GM19324 (cell line): ENCODE results near the gene ACR.
"Not testable (repeated sequence)": the region's sequence is repeated elsewhere in the genome, so short reads cannot be mapped to it uniquely, and the experiment has no call there.

Source experiments
- ATAC-seq: cut with Tn5 transposase; IDR thresholded peaks from one replicate; pipeline ENCODE4 v1.9.1; 2021; ENCODE audit warnings: mild to moderate bottlenecking, moderate library complexity; ENCODE audit not compliant: unreplicated experiment, low FRiP score

The ACR gene

DNA sequence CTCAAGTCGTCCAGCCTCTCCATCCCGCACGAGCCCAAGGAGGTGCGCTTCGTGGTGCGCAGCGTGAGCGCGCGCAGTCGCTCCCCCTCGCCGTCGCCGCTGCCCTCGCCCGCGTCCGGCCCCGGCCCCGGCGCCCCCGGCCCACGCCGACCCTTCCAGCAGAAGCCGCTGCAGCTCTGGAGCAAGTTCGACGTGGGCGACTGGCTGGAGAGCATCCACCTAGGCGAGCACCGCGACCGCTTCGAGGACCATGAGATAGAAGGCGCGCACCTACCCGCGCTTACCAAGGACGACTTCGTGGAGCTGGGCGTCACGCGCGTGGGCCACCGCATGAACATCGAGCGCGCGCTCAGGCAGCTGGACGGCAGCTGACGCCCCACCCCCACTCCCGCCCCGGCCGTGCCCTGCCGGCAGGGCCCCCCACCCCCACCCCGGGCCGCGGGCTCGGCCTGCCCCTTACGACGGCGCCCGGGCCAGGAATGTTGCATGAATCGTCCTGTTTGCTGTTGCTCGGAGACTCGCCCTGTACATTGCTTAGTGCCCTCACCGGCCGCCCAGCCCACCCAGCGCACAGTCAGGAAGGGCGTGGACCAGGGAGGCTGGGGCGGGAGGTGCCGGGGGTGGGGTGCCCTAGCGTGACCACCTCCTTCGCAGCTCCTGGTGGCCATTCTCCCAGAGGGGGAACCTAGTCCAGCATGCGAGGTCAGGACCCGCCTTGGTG, 6.9 kb upstream of the ACR start:
- no peak for ATAC-seq

DNA sequence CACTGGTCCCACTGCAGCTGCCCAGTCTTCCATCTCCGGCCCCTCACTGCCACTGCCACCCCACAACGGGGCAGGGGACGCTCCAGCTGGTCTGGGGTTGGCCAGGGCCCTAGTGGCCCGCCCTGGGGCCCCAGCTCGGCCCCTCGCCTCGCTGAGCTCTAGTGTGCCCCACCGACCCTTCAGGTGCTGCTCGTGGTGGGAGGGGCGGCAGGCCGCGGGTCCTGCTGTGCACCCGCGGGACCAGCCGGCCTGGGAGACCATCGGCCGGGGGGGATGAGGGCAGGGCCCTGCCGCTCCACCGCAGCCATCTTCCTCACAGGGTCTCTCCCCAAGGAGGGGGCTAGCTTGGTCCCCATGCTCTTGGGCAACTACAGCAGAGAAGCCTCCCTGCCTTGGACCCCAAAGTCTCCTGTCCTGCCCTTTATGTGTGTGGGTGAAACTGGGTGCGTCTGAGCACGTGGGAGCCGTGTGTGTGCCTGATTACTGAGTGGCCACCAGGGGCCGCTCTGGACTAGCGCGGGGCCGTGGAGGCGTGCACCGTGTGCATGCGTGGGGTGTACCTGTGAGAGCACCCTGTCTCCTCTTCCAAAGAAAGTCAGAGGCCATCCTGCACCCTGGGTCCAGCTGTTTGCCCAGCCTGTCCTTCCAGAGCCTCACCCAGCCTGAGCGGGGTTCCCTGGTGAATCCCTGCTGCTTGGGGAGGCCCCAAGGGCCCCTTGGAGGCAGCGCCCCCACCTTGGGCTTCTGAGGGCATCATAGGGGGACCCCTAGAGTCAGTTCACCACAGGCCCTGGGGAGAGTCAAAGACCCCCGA, 6.0 kb upstream of the ACR start:
- no peak for ATAC-seq

DNA sequence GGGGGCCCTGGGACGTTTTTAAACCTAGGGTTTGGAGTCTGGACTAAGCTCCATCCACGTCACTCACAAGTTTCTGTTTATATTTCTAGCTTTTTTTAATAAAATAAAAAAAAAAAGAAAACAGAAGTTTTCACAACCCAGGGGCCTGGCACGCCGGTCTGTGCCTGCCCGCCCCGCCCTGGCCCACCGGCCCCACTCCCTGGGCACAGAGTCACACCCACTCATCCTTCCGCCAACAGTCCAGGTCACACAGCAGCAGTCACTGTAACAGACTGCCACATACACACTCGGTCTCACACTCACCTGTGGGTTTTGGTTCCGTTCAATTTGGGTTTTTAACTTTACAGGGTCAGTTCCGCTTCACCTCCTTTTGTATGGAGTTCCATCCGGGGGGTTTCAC, 5.3 kb upstream of the ACR start:
- ATAC-seq, result no peak

DNA sequence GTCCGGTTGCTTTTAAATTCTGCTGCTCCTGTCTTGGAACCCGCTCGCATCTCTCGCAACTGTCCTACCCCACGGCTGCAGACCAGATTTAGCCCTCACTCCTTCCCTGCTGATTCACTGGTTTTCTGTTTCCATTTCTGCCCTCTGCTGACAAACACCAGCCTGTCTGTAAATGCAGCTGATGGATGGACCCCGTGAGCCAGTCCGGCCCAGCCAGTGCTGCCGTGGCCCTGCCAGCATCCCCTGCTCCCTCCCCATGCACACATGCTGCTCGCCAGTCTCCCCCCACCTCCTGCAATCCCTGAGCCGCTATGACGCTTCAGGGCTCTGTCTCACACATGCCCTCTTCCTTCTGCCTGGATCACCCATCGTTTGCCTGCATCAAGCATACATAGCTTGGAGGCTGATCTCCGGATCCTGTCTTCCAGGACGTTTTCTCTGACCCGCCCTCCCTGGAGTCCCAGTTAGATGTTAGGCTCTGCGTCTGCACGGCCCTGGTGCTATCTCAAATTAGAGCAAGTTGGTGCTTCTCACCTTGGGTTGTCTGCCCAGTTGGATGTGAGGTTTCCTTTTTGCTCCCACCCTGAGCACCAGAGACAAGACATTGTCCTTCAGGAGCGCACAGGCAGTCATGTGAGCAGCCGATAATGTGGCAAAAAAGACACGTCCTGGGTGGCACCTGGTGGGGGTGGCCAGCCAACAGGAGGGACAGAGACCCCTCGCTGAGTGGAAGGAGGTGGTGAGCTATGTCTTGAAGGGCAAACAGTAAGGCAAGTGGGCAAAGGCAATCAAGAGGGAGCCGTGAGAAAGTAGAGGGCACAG, 4.3 kb upstream of the ACR start:
- no peak for ATAC-seq

DNA sequence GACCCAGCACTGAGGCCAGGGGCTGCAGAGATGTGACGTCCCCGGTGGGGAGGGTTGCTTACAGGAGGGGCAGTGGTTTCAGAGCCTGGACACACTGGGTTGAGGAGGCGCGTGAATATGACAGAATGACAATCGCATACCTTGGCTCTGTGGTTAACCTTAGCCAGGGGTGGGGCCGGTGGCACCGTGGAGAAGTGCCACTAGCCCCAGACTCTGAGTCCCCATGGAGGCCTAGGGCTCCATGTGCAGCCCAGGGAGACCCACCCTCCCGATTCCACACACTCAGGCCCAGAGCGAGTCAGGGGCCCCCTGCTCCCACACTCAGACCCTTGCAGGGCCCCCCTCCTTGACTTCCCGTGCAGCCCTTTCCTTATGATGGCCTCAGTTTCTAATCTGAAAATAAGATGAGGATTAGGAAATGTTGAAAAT, 3.6 kb upstream of the ACR start:
- ATAC-seq, result no peak

GRCh38 chr22:50734986-50735738, 2.8 kb upstream of the ACR start:
- ATAC-seq, result no peak

GRCh38 chr22:50735739-50736030, 2.3 kb upstream of the ACR start:
- ATAC-seq, result no peak

GRCh38 chr22:50738649-50739227, 734 bp downstream of the ACR start:
- no peak for ATAC-seq

- ATAC-seq, result no peak
These were observed 1.3 kb downstream of the ACR start for GRCh38 chr22:50739279-50739691.

DNA sequence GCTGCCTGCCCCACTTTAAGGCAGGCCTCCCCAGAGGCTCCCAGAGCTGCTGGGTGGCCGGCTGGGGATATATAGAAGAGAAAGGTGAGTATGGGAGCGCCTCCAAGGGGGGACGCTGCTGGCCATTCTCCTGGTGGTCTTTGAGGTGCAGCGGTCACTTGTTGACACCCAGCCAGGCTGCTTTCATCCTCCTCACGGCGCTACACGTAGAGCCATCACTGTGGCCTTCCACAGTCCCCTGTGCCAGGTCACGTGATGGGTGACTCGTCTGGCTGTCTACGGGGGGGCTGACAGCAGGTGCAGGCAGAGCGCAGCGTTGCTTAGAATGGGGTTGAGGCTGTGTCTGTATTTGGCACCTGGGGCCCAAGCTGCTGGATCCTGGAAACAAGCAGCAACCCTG, 1.9 kb downstream of the ACR start:
- ATAC-seq, result no peak

DNA sequence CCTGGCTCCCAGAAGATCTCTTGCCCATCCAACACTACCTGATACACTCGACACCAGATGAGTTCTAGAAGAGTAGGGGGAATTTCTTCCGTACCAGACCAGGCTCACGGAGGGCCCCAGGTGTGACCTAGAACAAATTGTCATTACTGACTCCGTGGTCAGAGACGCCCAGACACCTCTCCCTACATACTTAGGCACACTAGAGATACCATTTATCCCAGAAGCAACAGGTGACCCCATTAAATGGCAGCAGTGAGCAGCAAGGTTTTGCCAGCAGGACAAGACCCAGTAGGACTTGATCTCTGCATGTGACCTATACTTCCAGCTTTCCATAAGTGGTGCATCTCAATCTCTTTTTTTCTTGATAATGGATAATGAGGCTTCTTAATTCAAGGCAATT, 2.7 kb downstream of the ACR start:
- not testable (repeated sequence) for ATAC-seq

DNA sequence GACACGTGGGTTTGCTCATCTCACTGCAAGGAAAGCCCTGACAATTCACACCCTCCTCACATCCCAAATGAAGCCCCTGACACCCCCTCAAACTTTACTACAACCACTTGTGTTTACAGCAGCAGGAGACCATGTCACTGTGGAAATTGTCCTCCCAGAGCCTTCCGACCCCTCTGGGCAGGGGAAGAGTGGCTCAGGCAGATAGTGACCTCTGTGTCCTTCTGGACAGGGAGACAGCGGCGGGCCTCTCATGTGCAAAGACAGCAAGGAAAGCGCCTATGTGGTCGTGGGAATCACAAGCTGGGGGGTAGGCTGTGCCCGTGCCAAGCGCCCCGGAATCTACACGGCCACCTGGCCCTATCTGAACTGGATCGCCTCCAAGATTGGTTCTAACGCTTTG, 6.4 kb downstream of the ACR start:
- not testable (repeated sequence) for ATAC-seq

- ATAC-seq, result not testable (repeated sequence)
These were observed 9.5 kb downstream of the ACR start for GRCh38 chr22:50747521-50747920.

GRCh38 chr22:50748630-50749029, 10.6 kb downstream of the ACR start:
- ATAC-seq, result not testable (repeated sequence)

GRCh38 chr22:50749302-50750074, 11.5 kb downstream of the ACR start:
- ATAC-seq, result not testable (repeated sequence)

DNA sequence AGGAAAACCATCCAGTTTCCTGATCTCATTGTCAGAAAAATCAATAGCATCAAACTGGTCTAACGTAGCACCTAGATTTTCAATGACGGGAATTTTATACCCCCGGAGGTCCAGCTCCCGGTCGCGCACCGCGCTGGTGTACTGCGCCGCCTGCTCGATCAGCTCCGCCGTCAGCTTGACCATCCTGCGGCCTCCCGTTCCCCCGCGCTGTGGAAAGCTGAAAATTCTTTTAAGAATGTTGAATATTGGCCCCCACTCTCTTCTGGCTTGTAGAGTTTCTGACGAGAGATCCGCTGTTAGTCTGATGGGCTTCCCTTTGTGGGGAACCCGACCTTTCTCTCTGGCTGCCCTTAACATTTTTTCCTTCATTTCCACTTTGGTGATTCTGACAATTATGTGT, 17.2 kb downstream of the ACR start:
- ATAC-seq, result not testable (repeated sequence)

- not testable (repeated sequence) for ATAC-seq
These were observed 18.4 kb downstream of the ACR start for GRCh38 chr22:50756406-50756805.

- ATAC-seq, result not testable (repeated sequence)
These were observed 19.0 kb downstream of the ACR start for GRCh38 chr22:50756949-50757491.
